Measurements from ENCODE around the gene RNF144A.
A peak's percentile ranks its signal among the peaks of the same experiment; 100 is the strongest.

RNF144A gene

DNA sequence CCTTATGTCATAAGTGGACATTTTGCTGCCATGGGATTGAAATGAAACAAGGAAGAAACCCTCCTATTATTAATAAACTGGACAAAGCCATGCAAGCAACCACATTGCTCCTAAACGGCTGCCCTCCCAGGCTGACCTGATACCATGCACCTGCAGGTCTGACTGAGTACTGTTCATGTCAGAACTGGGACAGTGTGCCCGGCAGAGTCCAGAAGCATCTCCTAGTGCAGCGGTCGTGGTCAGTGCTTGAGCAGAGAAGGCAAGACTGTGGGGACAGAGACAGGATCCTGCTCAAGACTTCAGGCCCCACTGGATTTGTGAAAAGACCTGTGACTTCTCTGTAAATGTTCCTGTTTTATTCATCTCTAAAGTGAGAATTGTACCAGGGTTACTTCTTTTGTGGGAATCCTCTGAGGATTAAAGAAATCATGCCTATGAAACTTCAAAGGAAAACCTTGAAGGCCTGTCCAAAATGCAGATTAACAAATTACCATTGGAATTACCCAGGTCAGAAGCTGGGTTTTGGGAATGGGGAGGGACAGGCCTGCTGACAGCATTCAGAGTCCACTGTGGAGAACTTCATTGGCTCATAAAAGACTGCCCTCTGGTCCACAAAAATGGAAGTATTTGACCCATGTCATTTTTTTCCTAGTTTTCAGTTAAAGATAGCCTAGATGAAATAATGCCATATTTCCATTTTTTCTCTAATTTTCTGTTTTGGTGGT is 13.9 kb downstream of the RNF144A start:
- DNase-seq, result peak; percentile 42

DNA sequence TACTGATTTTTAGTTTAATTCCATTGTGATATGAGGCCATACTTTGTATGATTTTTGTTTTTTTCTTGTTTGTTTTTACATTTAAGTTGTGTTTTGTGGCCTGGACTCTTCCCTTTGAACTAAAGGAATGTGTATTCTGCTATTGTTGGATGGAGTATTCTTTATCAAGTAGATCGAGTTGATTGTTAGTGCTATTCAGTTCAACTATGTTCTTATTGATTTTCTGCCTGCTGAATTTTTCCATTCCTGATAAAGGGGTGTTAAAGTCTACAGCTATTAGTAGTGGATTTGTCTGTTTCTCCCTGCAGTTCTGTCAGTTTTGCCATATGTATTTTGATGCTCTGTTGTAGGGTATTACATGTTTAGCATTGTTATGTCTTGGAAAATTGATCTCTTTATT is 14.5 kb downstream of the RNF144A start:
- no peak for DNase-seq

DNA sequence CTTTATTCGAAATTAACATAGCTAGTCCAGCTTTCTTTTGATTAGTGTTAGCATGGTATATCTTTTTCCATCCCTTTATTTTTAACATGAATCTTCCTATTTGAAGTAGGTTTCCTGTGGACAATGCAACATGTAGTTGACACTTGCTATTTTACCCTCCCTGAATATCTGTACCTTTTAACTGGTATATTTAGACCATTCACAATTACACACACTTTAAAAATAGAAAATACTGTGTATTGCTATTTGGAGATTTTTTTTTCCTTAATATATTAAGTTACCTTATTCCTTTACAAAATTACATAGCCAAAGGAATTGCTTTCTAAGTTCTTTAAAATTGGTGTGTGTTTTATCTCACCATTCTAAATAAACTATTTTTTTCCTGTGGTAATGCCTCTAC is 15.0 kb downstream of the RNF144A start:
- DNase-seq, result no peak

DNA sequence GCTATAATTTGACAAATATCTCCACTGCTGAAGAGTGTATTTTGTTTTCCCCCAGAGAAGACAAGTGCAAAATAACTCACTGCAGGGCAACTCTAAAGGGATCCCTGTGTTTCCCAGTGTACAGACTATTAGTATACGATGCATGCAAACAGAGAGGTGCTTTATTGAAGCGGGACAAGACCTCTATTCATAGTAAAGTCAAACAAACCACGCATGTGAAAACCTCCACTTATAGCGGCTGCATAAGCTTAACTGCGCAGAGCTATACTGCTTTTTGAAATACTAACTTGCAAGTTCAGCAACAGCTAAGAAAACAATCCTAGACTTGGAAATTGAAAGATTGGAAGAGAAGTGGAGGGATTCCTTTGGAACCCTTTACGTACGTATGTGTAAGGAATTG is 15.6 kb downstream of the RNF144A start:
- no peak for DNase-seq

DNA sequence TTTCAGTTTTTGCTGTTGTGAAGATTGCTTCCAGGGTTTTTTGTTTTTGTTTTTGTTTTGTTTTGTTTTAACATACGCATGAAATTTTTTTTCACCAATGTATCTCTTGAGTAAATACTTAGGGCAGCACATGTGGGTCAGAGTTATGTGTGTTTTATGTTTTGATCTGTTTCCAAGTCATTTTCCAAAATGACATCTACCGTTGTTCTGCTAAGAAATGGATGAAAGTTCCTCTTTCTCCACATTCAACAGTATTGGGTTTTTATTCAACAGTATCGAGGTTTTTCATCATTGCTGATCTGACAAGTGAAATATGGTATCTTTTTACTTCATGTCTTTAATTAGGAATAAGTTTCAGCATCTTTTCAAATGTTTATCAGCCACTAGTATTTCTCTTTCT is 16.7 kb downstream of the RNF144A start:
- DNase-seq, result no peak

DNA sequence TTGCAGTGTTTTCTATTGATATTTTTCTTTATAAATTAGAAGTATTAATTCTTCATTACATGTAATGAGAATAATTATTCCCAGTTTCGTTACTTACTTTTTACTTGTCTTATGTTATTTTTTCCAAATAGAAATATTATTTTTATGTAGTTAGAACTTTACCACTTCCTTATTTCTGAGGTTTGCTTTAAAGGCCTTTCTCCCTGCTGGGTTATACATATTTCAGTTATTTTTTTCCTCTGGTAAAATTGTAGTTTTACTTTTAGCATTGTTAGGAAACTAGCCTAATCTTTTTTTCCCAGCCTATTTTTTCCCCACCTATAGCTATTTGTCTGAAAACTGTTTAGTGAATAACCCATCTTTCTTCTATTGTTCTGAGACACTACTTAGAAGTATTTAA is 17.1 kb downstream of the RNF144A start:
- DNase-seq, result no peak

DNA sequence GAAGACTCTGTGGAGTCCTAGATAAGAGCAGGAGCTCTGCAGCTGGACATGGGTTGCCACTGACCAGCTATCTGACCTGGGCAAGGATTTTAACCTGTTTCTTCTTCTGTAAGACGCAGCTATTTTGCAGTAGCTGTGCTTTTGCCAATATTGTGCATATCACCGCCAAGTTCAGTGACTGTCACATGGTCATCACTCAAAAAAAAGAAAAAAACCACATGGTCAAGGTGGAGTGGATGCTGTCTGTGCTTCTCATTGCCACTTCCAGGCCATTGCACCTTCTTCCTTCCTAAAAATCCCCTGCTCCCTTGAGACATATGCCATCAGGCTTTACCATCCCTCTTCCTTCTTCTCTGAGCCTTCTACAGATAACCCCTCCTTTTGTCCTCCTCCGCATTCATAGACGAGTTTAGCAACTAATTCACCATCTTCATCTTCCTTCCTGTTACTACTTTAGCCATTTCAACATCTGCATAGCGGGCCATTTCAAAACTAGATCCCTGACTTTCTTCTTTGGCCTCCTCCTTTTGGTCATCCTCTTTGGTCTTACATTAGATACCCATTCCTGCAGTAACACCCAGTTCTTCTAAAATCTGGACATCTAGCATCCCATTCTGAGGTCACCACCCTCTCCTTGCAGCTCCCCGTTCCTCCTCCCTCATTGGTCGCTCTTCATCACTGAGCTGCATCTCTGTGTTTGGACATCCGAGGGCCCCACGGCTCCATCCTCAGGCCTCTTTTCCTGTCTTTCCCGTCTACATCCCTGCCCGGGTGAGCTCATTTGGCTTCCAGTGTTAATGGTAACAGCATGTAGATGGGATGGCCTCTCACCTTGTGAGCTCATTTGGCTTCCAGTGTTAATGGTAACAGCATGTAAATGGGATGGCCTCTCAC is 17.8 kb downstream of the RNF144A start:
- peak; percentile 41 for DNase-seq

DNA sequence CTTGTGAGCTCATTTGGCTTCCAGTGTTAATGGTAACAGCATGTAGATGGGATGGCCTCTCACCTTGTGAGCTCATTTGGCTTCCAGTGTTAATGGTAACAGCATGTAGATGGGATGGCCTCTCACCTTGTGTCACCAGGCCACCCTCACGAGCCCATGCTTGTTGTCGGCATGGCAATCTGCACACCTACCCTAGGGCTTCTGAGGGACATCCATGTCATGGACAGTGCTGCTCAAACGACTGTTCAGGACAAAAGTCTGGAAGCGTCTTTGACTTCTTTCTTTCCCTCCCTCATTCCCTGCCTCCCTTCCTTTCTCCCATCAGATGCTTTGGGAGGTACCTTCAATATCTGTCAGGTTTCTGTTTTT is 18.4 kb downstream of the RNF144A start:
- DNase-seq, result peak; percentile 51

DNA sequence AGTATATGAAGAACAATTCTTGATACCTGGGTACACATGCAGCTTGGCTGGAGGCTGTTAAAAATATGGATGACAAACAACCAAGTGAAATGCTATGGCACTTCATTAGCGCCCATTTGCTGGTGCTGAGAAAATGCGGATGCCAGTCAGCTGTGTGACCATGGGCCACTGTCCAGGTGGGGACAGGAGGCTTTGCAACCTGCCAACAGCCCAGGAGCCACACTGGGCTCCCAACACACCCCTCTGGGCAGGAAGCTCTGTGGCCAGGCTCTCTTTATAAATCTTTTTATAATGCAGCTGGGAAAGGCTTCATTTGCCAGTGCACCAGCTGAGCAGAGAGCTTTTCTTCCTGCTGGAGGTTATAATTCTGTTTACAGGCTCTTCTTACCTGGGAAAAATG is 19.9 kb downstream of the RNF144A start:
- peak; percentile 48 for DNase-seq

DNA sequence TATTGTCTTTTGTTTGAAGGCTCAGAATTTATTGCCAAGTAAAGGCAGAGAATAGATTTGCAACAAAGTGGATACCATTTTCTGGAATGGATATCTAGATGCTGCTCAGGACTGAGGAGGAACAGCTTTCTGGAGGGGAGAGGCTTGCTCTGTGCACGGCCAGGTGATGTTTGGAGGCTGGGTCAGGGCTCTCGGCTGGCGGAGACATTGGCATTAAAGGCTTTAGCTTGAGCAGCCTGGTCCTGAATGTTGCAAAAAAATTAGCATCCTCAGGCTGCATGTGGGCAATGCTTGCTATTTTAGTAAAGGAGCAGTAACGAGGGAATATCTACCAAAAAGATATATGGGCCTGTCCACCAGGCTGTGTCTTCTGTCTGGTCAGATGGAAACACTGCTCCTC is 20.4 kb downstream of the RNF144A start:
- peak; percentile 28 for DNase-seq

DNA sequence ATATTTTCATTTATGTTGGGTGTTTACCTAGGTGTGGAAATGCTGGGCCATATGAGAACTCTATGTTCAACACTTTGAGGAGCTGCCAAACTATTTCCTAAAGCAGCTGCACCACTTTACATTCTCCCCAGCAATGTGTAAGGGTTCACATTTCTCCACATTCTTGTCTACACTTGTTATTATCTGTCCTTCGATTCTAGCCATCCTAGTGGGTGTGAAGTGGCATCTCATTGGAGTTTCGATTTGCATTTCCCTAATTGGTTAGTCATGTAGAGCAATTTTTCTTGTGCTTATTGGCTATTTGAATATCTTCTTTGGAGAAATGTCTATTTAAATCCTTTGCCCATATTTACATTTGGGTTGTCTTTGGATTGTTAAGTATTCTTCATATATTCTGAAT is 21.9 kb downstream of the RNF144A start:
- DNase-seq, result no peak

DNA sequence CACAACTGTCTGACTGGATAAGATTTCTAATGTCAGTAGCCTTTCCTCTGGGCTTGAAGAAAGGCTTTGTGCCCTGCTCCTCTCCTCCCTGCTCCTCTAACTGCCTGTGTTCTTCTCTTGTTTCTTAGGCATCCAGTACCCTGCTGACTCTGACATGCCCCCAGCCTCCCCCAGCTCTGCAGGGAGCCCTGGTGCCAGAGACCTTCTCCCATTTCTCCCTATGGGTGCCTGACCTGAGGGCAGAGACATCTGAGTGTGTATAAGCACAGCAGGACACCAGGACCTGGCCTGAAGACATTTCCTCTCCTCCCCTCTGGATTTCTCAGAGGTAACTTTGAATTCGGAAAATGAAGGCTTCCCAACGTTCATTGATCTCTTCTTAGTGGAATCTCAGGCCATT is 23.6 kb downstream of the RNF144A start:
- DNase-seq, result peak; percentile 45

DNA sequence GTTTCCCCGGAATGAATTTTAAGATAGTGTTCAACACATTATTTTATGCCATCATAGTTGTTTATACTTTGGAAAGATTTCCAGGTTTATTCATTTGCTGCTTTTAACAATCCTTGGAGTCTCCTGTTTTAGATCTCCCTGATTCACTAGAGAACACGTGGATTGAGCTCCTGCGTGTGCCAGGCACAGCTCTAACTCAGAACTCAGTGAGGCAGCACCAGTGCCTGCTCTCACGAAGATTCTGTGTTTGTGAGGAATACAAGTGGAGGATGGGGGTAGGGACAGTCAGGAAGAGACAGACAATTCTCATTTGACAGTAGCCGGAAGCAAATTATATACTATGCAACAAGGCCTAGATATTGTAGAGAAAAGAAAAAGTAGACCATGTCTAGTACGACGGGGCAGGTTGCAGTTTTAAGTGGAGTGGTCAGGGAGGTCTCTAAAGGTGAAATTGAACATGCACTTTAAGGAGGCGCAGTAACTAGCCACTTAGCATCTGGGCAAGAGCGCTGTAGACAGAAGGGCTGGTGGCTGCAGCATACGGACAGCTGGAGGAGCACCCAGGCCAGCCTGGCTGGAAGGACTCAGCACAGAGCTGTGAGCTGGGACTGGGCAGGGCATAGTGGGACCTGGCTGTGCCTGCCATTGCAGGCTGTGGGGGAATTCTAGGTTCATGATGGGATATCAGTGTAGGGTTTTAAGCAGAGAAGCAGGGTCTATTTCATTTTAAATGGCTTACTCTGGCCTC is 24.3 kb downstream of the RNF144A start:
- DNase-seq, result peak; percentile 13

DNA sequence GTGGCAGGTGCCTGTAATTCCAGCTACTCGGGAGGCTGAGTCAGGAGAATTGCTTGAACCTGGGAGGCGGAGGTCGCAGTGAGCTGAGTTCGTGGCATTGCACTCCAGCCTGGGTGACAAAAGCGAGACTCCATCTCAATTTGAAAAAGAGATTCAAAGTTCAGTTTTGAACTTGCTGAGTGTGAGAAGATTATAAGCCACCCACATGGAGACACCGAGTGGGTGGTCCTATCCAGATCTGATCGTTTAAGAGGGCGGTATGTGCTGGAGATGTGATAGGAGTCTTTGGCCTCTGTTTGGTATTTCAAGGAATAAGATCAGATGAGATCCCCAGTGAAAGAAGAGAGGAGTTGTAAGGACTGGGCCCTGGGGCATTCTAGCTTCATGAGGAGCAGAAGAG is 25.6 kb downstream of the RNF144A start:
- peak; percentile 26 for DNase-seq

DNA sequence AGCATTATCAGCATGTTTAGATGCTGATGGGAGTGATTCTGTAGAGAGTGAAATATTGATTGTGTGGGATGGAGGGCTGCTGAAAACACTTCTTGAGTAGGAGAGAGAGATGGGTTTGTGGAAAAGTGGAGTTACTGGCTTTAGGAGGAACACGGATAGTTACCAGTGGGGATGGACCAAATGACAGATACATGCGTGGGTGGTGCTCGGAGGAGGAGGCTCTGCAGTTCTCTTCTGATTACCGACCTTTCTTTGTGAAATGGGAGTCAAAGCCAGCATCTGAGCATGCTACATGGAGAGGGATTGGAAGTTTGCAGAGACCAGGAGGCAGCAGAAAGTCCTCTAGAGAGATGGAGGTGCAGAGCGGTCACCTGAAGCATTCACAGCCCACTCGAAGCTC is 26.3 kb downstream of the RNF144A start:
- DNase-seq, result peak; percentile 32

DNA sequence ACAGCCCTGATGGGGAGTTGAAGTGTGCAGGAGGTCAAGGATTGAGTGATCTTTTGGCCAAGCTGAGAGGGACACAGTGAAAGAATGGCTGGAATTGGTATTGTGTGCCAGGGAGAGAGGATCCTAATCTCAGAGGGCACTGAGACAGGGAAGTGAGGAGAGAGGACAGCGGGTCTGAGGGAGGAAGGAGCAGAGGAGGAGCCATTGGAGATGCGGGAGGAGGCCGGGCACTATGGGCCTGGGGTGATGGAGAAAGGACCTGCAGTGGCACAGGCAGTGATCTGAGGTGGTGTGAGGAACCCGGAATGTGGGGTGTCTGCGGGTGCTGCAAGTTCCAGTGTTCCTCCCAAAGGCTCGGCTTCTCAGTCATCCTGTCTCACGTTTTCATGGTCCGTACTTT is 26.8 kb downstream of the RNF144A start:
- peak; percentile 46 for DNase-seq

DNA sequence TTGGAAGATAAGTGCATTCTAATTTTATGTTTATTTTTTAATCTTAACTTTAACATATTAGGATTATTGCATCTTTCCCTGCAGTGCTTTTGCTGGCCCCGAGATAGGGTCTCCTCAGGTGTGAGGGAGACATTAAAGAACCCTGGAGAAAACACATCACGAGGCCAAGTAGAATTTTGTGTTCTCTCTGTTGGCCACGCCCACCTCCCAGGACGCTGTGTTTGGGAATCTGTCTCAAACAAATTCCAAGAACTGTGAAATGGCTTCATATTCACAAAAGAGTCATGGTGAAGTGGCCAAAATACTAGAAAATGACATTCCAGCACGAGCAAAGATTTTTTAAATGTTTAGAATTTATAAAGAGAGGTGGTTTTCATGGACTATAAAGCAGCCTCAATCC is 27.3 kb downstream of the RNF144A start:
- peak; percentile 30 for DNase-seq

DNA sequence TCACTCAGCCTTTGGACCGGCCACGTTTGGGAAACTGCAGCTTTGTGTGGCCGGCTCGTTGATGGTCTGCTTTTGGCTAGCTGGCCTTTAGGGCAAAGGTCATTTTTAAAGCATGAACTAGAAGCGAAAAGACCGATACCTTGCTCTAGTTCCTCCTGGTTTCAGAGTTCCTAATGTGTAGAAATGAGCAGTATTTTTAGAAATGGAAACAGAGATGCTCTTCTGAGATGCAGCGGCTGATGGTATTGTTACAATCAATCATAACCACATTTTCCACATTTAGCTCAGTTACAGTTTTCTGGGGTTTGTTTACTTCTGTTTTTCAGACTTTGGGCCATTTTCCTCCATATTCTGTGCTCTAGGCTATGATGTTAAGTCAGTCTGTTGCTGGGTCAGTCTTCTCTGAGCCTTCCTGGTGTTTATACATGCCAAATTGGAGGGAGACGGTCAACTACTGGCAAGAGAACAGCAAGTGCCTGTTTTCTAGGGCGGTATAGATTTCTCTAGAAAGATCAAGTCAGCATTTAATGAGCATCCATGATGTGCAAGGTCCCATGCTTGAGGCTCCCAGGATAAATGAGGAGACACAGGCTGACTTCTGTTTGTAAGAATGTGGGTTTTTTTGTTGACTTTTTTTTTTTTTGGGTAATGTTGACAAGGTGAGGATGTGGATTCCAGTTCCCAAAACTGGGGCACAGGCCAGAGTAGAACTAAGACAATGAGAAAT is 28.0 kb downstream of the RNF144A start:
- DNase-seq, result peak; percentile 32

DNA sequence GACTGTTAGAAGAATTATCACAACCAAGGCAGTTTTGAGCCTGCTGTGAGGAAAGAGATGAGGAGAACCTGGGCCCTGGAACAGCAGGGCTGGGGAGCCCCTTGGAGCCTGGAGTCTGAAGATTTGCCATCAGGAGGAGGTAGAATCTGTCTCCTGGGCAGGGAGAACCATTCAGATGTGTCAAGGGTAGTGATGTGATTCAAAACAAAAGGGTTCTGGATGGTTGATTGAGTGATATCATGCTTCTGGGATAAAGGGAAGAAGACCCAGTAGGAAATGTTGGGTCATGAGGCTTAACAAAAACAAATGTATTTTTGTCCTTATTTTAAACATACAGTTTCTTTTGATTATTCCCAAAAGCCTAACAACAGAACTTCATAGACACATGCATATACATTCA is 28.6 kb downstream of the RNF144A start:
- no peak for DNase-seq

DNA sequence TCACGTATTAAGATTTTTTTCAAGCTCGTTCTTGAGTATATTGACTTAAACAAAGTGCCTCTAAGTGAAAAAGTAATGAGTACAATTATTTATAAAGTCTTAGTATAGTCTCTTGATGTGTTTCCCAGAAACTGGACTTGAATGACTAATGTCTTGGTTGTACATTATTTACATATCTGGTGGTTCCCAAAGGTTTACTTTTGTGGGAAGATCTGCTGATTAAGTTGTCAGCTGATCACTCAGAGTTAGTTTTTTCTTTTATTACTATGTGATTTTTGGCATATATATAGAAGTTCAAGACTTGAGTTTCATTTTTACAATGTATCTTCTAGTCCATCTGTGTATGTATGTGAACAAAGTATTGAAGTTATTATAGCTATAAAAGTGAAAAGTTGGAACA is 29.5 kb downstream of the RNF144A start:
- DNase-seq, result no peak

DNA sequence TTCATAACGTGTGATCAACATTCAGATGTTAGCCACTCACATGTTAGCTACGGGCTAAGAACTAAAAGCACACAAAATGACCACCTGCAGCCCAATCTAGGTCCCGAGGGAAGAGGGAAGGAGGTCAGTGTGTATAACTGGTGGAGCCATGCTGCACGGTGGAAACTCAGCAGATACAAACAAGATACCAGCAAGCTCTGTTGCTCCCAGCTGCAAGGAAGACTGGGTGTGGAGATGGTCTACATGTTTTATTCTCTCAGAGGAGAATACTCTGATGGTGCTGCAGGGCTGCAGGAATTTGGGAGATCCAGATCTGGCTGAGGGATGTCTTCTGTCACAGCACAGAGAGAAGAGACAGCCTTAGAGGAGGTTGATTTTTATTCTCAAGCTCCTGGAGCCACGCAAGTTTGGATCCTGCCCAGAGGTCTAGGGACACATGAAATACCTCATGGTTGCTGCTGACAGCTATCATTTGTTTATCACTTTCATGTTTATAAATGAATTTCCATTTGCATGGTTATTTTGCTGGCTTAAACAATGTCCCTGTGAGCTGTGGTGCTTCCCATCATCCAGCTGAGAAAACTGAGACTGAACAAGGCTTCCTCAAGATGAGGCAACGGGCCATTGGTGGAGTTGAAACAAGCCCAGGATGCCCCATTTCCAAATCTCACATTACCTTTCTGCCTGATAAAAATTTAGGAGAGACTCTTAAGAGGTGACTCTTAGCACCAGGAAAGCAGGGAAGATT is 30.9 kb downstream of the RNF144A start:
- peak; percentile 49 for DNase-seq

DNA sequence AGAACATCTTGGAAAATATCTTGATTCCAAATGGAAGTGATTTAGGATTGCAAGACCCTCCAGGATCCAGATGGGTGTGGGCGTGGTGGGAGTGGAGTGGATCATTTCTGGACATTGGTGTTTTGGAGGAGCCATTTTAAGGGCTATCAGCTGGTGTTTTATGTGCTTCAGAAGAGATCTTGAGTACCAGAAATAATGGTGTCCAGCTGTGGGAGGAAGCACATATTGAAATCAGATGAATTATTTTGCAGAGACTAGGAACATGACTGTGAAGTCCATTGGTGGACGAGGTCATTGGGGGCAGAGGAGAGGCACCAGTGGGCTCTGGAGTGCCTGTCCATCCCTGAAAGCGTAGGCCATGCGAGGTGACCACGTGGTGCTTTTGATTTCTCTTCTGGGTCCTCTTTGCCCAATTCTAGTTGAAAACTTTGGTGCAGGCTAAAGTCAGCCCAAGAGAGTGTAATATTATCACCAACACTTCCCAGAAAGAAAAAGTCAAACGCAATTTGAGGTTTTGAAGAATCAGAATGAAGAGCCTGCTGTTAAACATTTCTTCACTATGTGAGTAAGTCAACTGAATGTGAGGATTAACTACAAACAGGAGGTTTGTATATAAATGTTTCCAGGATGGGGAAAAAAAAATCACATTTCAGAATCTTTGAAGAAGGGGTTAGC is 31.6 kb downstream of the RNF144A start:
- peak; percentile 17 for DNase-seq

Data from activated CD8-positive, alpha-beta memory T cell treated with anti-CD3 and anti-CD28 coated beads for 24 hours (primary cell).